HepG2 (cell line): ENCODE data around the gene NDUFS7. TPM values are rescaled to one million over a fixed set of nuclear protein-coding genes. Genes with fewer than 3 reads are reported as not detected.

Experiments
- ATAC-seq: fragments of 200-7000 bp; cut with Tn5 transposase; 3 replicates; pipeline ENCODE4 v1.9.1; 2020; ENCODE audit warnings: mild to moderate bottlenecking, moderate library complexity
- BruUV-seq: library from RNA; stranded (reverse); fragments of 400-500 nt; replicated peaks from 2 replicates; lab custom pipeline; 2021; lab: Mats Ljungman, UMichigan
- CTCF ChIA-PET: fragments of 300-600 bp; formaldehyde crosslinking; extraction: SDS; loops from one replicate; lab custom pipeline; 2021; ENCODE audit warnings: low total read pairs, inconsistent platforms, low intra/inter-chr PET ratio; lab: Yijun Ruan, JAX
- POLR2A ChIA-PET: fragments of 350-600 bp; sonication (Branson Sonifier 250); formaldehyde crosslinking; loops from one replicate; lab custom pipeline; 2020; ENCODE audit warnings: antibody characterized with exemption, inconsistent platforms; lab: Yijun Ruan, JAX
- DNase-seq: peaks from one replicate; pipeline ENCODE4 v3.0.0-alpha.2; 2015; ENCODE audit warnings: low spot score
- FAIRE-seq: peaks from 3 replicates; lab custom pipeline; 2011; peaks lifted over from hg19 to GRCh38; lab: Jason Lieb, UNC
- H2AFZ ChIP-seq: one replicate; pipeline ENCODE4 v1.6.1; 2011; ENCODE audit warnings: low read length, inconsistent platforms
- H3K27ac ChIP-seq: fragments of 300-600 bp; 3 replicates; pipeline ENCODE4 v1.8.0; 2011; ENCODE audit warnings: mixed run types, mild to moderate bottlenecking, mixed read lengths, low read length, inconsistent platforms; ENCODE audit not compliant: insufficient read depth; ENCODE audit errors: extremely low read length
- H3K27me3 ChIP-seq, 2 experiments: fragments of 200-600 bp in 1 of 2; 2 replicates in 1 of 2; 3 replicates in 1 of 2; pipeline versions ENCODE4 v1.6.0 to v1.8.0; 2011; ENCODE audit warnings: low read length in 2 of 2, mild to moderate bottlenecking in 2 of 2, moderate library complexity in 2 of 2, inconsistent platforms in 1 of 2; ENCODE audit not compliant: insufficient read depth in 2 of 2, control insufficient read depth in 1 of 2
- H3K36me3 ChIP-seq, 2 experiments: fragments of 200-600 bp in 1 of 2; replicated peaks in 1 of 2; 2 replicates in 1 of 2; 3 replicates in 1 of 2; pipeline versions ENCODE4 v1.5.1 to v1.8.0; 2011; ENCODE audit warnings: low read length in 2 of 2, inconsistent platforms in 1 of 2; ENCODE audit not compliant: insufficient read depth in 2 of 2, control insufficient read depth in 1 of 2
- H3K4me1 ChIP-seq: 2 replicates; pipeline ENCODE4 v1.5.1; 2012; ENCODE audit warnings: low read length, inconsistent platforms; ENCODE audit not compliant: insufficient read depth
- H3K4me2 ChIP-seq: 2 replicates; pipeline ENCODE4 v1.6.0; 2011; ENCODE audit warnings: low read depth, low read length, inconsistent platforms
- H3K4me3 ChIP-seq, 3 experiments: fragments of 200-600 bp in 1 of 3; sonication (generic), shearing (Covaris generic) in 1 of 3; replicated peaks in 1 of 3; 2 replicates each; pipeline ENCODE4 v1.5.1; 2011 to 2016; ENCODE audit warnings: low read length in 3 of 3, inconsistent platforms in 2 of 3, low read depth in 2 of 3, mild to moderate bottlenecking in 2 of 3, control low read depth in 1 of 3, mixed read lengths in 1 of 3; ENCODE audit not compliant: insufficient read depth in 1 of 3
- H3K79me2 ChIP-seq: one replicate; pipeline ENCODE4 v1.6.1; 2011; ENCODE audit warnings: low read length, inconsistent platforms; ENCODE audit not compliant: insufficient read depth
- H3K9ac ChIP-seq: 2 replicates; pipeline ENCODE4 v1.6.0; 2011; ENCODE audit warnings: mild to moderate bottlenecking, low read depth, low read length, inconsistent platforms; ENCODE audit not compliant: insufficient read depth
- H3K9me3 ChIP-seq: 2 replicates; pipeline ENCODE4 v1.5.1; 2012; ENCODE audit warnings: mild to moderate bottlenecking, low read length
- H4K20me1 ChIP-seq: 2 replicates; pipeline ENCODE4 v1.6.0; 2011; ENCODE audit warnings: inconsistent platforms, mild to moderate bottlenecking, low read length, moderate library complexity; ENCODE audit not compliant: insufficient read depth
- AGO2 ChIP-seq: fragments of 200-400 bp; formaldehyde crosslinking; optimal IDR thresholded peaks from 2 replicates; pipeline ENCODE3; 2017; ENCODE audit warnings: mild to moderate bottlenecking, low read depth, low read length, moderate library complexity
- HNRNPL ChIP-seq: fragments of 200-400 bp; formaldehyde crosslinking; IDR thresholded peaks from 2 replicates; pipeline ENCODE4 v1.6.1; 2017; ENCODE audit warnings: mild to moderate bottlenecking, low read depth, low read length
- PHB2 ChIP-seq: fragments of 450-650 bp; IDR thresholded peaks from 2 replicates; pipeline ENCODE4 v1.6.1; 2018; ENCODE audit not compliant: partially characterized antibody
- POLR2A ChIP-seq, 2 experiments: IDR thresholded peaks; 2 replicates each; pipeline ENCODE4 v1.6.1; 2011; ENCODE audit warnings: low read depth in 2 of 2, low read length in 2 of 2, mild to moderate bottlenecking in 1 of 2, moderate library complexity in 1 of 2; ENCODE audit not compliant: insufficient read depth in 1 of 2
- POLR2G ChIP-seq: fragments of 200-400 bp; formaldehyde crosslinking; IDR thresholded peaks from 2 replicates; pipeline ENCODE4 v1.6.1; 2018; ENCODE audit warnings: mild to moderate bottlenecking, low read depth, low read length, moderate library complexity
- RBFOX2 ChIP-seq: fragments of 200-400 bp; formaldehyde crosslinking; IDR thresholded peaks from 2 replicates; pipeline ENCODE4 v1.6.1; 2017; ENCODE audit warnings: low read depth, mild to moderate bottlenecking, low read length
- RFX5 ChIP-seq: IDR thresholded peaks from 2 replicates; pipeline ENCODE4 v1.6.1; 2011; ENCODE audit warnings: low read depth, low read length, improper control_type of control experiment
- ZBTB33 ChIP-seq: sonication (generic); formaldehyde crosslinking; IDR thresholded peaks from 2 replicates; pipeline ENCODE4 v1.4.0; 2020; ENCODE audit warnings: missing genetic modification reagents
- ZNF430 ChIP-seq: sonication (generic); formaldehyde crosslinking; IDR thresholded peaks from 2 replicates; pipeline ENCODE4 v1.9.0; 2021; ENCODE audit warnings: mild to moderate bottlenecking, missing genetic modification reagents
- WGBS: methylation state at CpG from one replicate; pipeline ENCODE4 v1.1.6; 2017; ENCODE audit warnings: low lambda C conversion rate; 5-methylcytosine and 5-hydroxymethylcytosine counted together
- in situ Hi-C: cut with HindIII; loops from 2 replicates; pipeline ENCODE4 v1.10.0; 2017; ENCODE audit warnings: low pct_unique_long_range_greater_than_20kb; ENCODE audit not compliant: extremely low pct_ligation_motif_present
- intact Hi-C: fragments of 100-400 bp; cut with micrococcal nuclease; formaldehyde crosslinking; loops from one replicate; pipeline ENCODE4 v1.10.0; 2022; ENCODE audit not compliant: unreplicated experiment
- polyA plus RNA-seq, 8 experiments: library from polyadenylated mRNA; depleted of rRNA in 3 of 8; stranded (reverse) in 7 of 8; unstranded in 1 of 8; fragments of >200 nt; fragmentation: Illumina TruSeq in 4 of 8; extraction: Trizol in 4 of 8; gene quantifications; 2 replicates each; pipeline versions ENCODE4 v1.2.1 to v1.2.3, GENCODE V29; 2011 to 2016; ENCODE audit warnings: low read depth in 4 of 8, missing spikeins in 1 of 8, mixed read lengths in 1 of 8; ENCODE audit not compliant: insufficient read depth in 1 of 8
- total RNA-seq, 5 experiments: library from RNA; depleted of rRNA; stranded (reverse); fragments of >200 nt; fragmentation: Illumina TruSeq; extraction: Trizol; gene quantifications; 2 replicates each; pipeline ENCODE4 v1.2.3, GENCODE V29; 2016; ENCODE audit warnings: low read depth in 1 of 5
- TF ChIP-seq, protein P1 (sequence below): sonication (generic); formaldehyde crosslinking; IDR thresholded peaks from 2 replicates; pipeline ENCODE4 v1.5.1; 2020; ENCODE audit warnings: mild to moderate bottlenecking, missing genetic modification reagents, moderate library complexity

Gene NDUFS7
- total and polyA plus RNA-seq, 2 of the 13 experiments (the other 11 are each of a cell fraction or from before 2014, with no cell fraction given) = 34.3 to 66.9 TPM

DNA sequence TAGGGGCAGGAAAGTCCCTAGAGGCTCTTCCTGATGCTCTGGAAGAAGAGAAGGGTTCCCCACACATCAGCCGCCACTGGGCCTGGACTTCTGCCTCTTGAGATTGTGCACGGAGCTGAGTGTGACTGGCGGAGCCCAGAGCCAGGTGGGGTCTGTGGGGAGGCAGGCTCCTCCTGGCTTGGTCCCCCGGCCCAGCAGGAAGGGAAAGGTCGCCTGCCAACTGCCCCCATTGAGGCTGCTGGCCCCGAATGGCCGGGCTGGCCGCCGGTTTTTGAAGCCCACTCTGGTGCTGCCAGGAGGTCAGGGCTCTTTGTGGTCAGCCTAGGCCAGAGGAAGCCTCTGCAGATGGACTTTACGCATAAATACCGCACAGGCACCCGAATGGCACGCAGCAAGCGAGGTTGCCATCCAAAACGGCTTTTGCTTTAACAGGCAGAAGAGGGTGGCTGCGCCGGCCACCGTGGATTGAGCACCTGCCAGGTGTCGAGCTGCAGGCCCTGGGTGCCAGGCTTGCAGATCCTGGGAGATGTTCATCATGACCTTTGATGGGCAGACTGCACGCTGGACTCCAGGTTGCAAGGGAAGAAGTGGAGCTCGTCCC is 28.7 kb downstream of the NDUFS7 start:
- ATAC-seq (no peak), DNase-seq (no peak), FAIRE-seq (no peak)
- no peaks in the 10 kb centered on the region for H3K9me3 ChIP-seq
- in situ Hi-C loops (no loop called here), intact Hi-C loops (no loop called here)
- H3K4me2 ChIP-seq = no peak overlapping the region
- TF ChIP-seq POLR2A (IDR thresholded peaks at IDR 0.05; ENCODE audit: insufficient read depth in 1 of 2, low read depth in 2 of 2, low read length in 2 of 2) (0 out of 4 replicates have a peak, but pooled peaks of 1 of the 2 experiments have one; percentile 20), RFX5 (no peak), AGO2 (peak; percentile 7), RBFOX2 (peak; percentile 40; the same call in 1 of the 2 replicates)
- peaks cover 90% of the 10 kb centered on the region for H3K79me2 ChIP-seq
- H3K27ac ChIP-seq = no peak overlapping the region
- H3K36me3 ChIP-seq = peaks cover 5 to 33% of the 10 kb centered on the region in 2 experiments
- no peaks in the 10 kb centered on the region; a peak in 1 of 5 replicates for H3K27me3 ChIP-seq
- H4K20me1 ChIP-seq = peaks cover 86% of the 10 kb centered on the region
- BruUV-seq = no TSS peak
- H3K9ac ChIP-seq = no peak overlapping the region
- CTCF ChIA-PET = no interaction called here
- H3K4me3 ChIP-seq = no peak overlapping the region
- H3K4me1 ChIP-seq = peaks cover 73% of the 10 kb centered on the region
- POLR2A ChIA-PET = interaction anchor here (1.2 to 1.3 kb wide), 2 partner anchors 11 to 12 kb away, joined by 3 read pairs; no protein-coding TSS in a partner anchor
- 90% methylated on average over 12 of the region's 21 CpGs for WGBS
- H2AFZ ChIP-seq = no peak overlapping the region

GRCh38 chr19:1412995-1413800 is 29.5 kb downstream of the NDUFS7 start:
- H3K27ac ChIP-seq = peak overlapping the region; percentile 29
- TF ChIP-seq ZBTB33 (peak; percentile 73; the same call in 1 of the 2 replicates), PHB2 (no peak), HNRNPL (peak; percentile 43; the same call in 1 of the 2 replicates), POLR2G (0 out of 2 replicates have a peak, but pooled peaks have one; percentile 26), ZNF430 (CRISPR knock-in tag) (no peak), AGO2 (peak; percentile 60)
- TF ChIP-seq, protein P1, sequence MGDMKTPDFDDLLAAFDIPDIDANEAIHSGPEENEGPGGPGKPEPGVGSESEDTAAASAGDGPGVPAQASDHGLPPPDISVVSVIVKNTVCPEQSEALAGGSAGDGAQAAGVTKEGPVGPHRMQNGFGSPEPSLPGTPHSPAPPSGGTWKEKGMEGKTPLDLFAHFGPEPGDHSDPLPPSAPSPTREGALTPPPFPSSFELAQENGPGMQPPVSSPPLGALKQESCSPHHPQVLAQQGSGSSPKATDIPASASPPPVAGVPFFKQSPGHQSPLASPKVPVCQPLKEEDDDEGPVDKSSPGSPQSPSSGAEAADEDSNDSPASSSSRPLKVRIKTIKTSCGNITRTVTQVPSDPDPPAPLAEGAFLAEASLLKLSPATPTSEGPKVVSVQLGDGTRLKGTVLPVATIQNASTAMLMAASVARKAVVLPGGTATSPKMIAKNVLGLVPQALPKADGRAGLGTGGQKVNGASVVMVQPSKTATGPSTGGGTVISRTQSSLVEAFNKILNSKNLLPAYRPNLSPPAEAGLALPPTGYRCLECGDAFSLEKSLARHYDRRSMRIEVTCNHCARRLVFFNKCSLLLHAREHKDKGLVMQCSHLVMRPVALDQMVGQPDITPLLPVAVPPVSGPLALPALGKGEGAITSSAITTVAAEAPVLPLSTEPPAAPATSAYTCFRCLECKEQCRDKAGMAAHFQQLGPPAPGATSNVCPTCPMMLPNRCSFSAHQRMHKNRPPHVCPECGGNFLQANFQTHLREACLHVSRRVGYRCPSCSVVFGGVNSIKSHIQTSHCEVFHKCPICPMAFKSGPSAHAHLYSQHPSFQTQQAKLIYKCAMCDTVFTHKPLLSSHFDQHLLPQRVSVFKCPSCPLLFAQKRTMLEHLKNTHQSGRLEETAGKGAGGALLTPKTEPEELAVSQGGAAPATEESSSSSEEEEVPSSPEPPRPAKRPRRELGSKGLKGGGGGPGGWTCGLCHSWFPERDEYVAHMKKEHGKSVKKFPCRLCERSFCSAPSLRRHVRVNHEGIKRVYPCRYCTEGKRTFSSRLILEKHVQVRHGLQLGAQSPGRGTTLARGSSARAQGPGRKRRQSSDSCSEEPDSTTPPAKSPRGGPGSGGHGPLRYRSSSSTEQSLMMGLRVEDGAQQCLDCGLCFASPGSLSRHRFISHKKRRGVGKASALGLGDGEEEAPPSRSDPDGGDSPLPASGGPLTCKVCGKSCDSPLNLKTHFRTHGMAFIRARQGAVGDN = peak; percentile 28; the same call in 1 of the 2 replicates

More at GRCh38 chr19:1412995-1413800, 29.5 kb downstream of the NDUFS7 start:
- Histone ChIP-seq H4K20me1 (peaks cover 93% of the 10 kb centered on the region), H3K36me3 (peaks cover 8 to 39% of the 10 kb centered on the region in 2 experiments), H2AFZ (no peak overlapping the region), H3K9ac (no peak overlapping the region), H3K9me3 (no peaks in the 10 kb centered on the region), H3K79me2 (peaks cover 93% of the 10 kb centered on the region), H3K4me2 (no peak overlapping the region), H3K4me1 (peaks cover 81% of the 10 kb centered on the region), H3K27me3 (no peaks in the 10 kb centered on the region; a peak in 1 of 5 replicates), H3K4me3 (no peak overlapping the region)
- no TSS peak for BruUV-seq
- 90% methylated on average over 33 of the region's 36 CpGs for WGBS
- FAIRE-seq (no peak), ATAC-seq (no peak), DNase-seq (no peak)
- in situ Hi-C loops (no loop called here), intact Hi-C loops (no loop called here)
- ChIA-PET CTCF (no interaction called here), POLR2A (interaction anchor here (0.8 to 1.5 kb wide), 4 partner anchors 9 to 19 kb away, joined by 3 to 6 read pairs (median 4); no protein-coding TSS in a partner anchor)
